Endothelial cell (in vitro differentiated cells): ENCODE measurements around the gene LCN10. TPM values are rescaled to one million over a fixed set of nuclear protein-coding genes. Genes with fewer than 3 reads are reported as not detected.
A peak's percentile ranks its signal among the peaks of the same experiment; 100 is the strongest.

ENCODE experiments used
- DNase-seq: peaks from one replicate; pipeline ENCODE4 v3.0.0; 2021; ENCODE audit warnings: low spot score
- H3K27ac Mint-ChIP-seq: one replicate; pipeline ENCODE4 v1.8.0; 2021; ENCODE audit warnings: mixed read lengths, inconsistent platforms; ENCODE audit not compliant: unreplicated experiment
- H3K27me3 Mint-ChIP-seq: one replicate; pipeline ENCODE4 v1.8.0; 2021; ENCODE audit warnings: mild to moderate bottlenecking, moderate library complexity, mixed read lengths, inconsistent platforms; ENCODE audit not compliant: unreplicated experiment
- H3K36me3 Mint-ChIP-seq: one replicate; pipeline ENCODE4 v1.8.0; 2021; ENCODE audit warnings: mild to moderate bottlenecking, low read depth, mixed read lengths, inconsistent platforms; ENCODE audit not compliant: unreplicated experiment
- H3K4me1 Mint-ChIP-seq: one replicate; pipeline ENCODE4 v1.8.0; 2021; ENCODE audit warnings: mild to moderate bottlenecking, mixed read lengths, inconsistent platforms; ENCODE audit not compliant: unreplicated experiment
- H3K4me3 Mint-ChIP-seq: one replicate; pipeline ENCODE4 v1.8.0; 2021; ENCODE audit warnings: mild to moderate bottlenecking, mixed read lengths, inconsistent platforms; ENCODE audit not compliant: unreplicated experiment
- H3K9me3 Mint-ChIP-seq: one replicate; pipeline ENCODE4 v1.8.0; 2021; ENCODE audit warnings: mixed read lengths, inconsistent platforms; ENCODE audit not compliant: unreplicated experiment
- CTCF ChIP-seq: fragments of 200-600 bp; sonication (generic); IDR thresholded peaks from one replicate; pipeline ENCODE4 v1.5.0; 2021; ENCODE audit warnings: antibody characterized with exemption; ENCODE audit not compliant: unreplicated experiment
- microRNA-seq: library from miRNA; unstranded; fragments of <30 nt; microRNA quantifications from one replicate; pipeline ENCODE4, GENCODE V29; 2020; ENCODE audit not compliant: unreplicated experiment
- total RNA-seq: library from RNA; stranded (reverse); fragmentation: NEBNext Ultra II Directional; extraction: Animal tissue kit (Norgen Biotek cat#: 25700); gene quantifications from one replicate; pipeline ENCODE4 v1.2.1, GENCODE V29; 2021; ENCODE audit not compliant: unreplicated experiment

LCN10 gene
- total RNA-seq, 1 donor from 2014 or later = not detected

DNA sequence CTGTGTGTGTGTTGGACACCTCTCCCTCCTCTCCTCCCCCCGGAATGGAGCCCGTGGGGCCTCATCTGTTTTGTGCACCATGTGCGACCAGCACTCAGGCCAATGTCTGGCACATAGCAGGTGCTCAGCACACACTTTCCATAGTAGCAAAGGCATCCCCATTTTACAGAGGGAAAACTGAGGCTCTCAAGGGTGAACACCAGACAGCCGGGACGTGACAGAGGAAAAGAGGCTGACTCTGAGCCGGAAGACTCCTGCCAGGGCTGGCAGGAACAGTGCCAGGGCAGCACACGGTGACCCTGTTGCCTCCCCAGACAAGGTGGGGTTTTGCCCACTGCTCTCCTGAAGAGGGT lies 53.7 kb downstream of the LCN10 start:
- Mint-ChIP-seq H3K36me3 (peaks cover 2% of the 10 kb centered on the region), H3K4me3 (peak overlapping the region; percentile 83), H3K27ac (peak overlapping the region; percentile 61), H3K27me3 (peaks cover 21% of the 10 kb centered on the region), H3K9me3 (no peaks in the 10 kb centered on the region), H3K4me1 (peaks cover 11% of the 10 kb centered on the region)
- TF ChIP-seq CTCF = no peak
- no peak for DNase-seq

- Mint-ChIP-seq H3K27me3 (peaks cover 26% of the 10 kb centered on the region), H3K27ac (peak overlapping the region; percentile 61), H3K36me3 (peaks cover 5% of the 10 kb centered on the region), H3K4me1 (peaks cover 11% of the 10 kb centered on the region), H3K4me3 (peak overlapping the region; percentile 83), H3K9me3 (no peaks in the 10 kb centered on the region)
- peak; percentile 9 for DNase-seq
- no peak for TF ChIP-seq CTCF
Observed at GRCh38 chr9:136688274-136689107, 54.2 kb downstream of the LCN10 start.

Small RNA genes within 50 kb of the gene (microRNA-seq; reads per million reads assigned to microRNA genes)
- gene MIR6722 = not detected

Other genes starting within 250 kb of the LCN10 start
- gene NOTCH1, start 196.9 kb downstream of the LCN10 start, total RNA-seq = 312 TPM
- gene EGFL7, start 80.0 kb downstream of the LCN10 start, total RNA-seq = 945 TPM
- gene AGPAT2, start 55.5 kb downstream of the LCN10 start, total RNA-seq = 38.9 TPM
- gene DIPK1B, start 30.4 kb downstream of the LCN10 start, total RNA-seq = 293 TPM
- not detected for gene LCN6, start 5.6 kb upstream of the LCN10 start, total RNA-seq
- not detected for gene LCN8, start 15.3 kb upstream of the LCN10 start, total RNA-seq
- gene LCN15, start 21.6 kb upstream of the LCN10 start, total RNA-seq = 0.49 TPM
- 73.0 TPM for gene TMEM141, start 48.4 kb upstream of the LCN10 start, total RNA-seq
- 1.2 TPM for gene CCDC183, start 53.4 kb upstream of the LCN10 start, total RNA-seq
- 88.4 TPM for gene RABL6, start 65.0 kb upstream of the LCN10 start, total RNA-seq
- 0.80 TPM for gene AJM1, start 99.5 kb upstream of the LCN10 start, total RNA-seq
- 134 TPM for gene PHPT1, start 106.5 kb upstream of the LCN10 start, total RNA-seq
- gene MAMDC4, start 109.4 kb upstream of the LCN10 start, total RNA-seq = 10.0 TPM
- 286 TPM for gene EDF1, start 123.4 kb upstream of the LCN10 start, total RNA-seq
- 21.7 TPM for gene TRAF2, start 143.6 kb upstream of the LCN10 start, total RNA-seq
- 100.0 TPM for gene FBXW5, start 201.8 kb upstream of the LCN10 start, total RNA-seq
- gene C8G, start 202.3 kb upstream of the LCN10 start, total RNA-seq = 1.1 TPM
- 1.5 TPM for gene LCN12, start 209.3 kb upstream of the LCN10 start, total RNA-seq
- not detected for gene PTGDS, start 234.6 kb upstream of the LCN10 start, total RNA-seq
- not detected for gene LCNL1, start 240.1 kb upstream of the LCN10 start, total RNA-seq
- 8.3 TPM for gene PAXX, start 249.5 kb upstream of the LCN10 start, total RNA-seq